Activated CD4-positive, alpha-beta memory T cell treated with anti-CD3 and anti-CD28 coated beads, Interleukin-2, amount 10 ng/mL, durations not matched to agents 7 days and 5 days (primary cell): ENCODE measurements around the gene NLRP4. TPM values are rescaled to one million over a fixed set of nuclear protein-coding genes. Genes with fewer than 3 reads are reported as not detected.

Source experiments
- CTCF ChIA-PET: fragments of 350-600 bp; sonication (Branson Sonifier 250); formaldehyde crosslinking; loops from one replicate; lab custom pipeline; 2021; ENCODE audit warnings: antibody characterized with exemption, inconsistent platforms; lab: Charles Lee
- POLR2A ChIA-PET: fragments of 350-600 bp; sonication (Branson Sonifier 250); formaldehyde crosslinking; loops from one replicate; lab custom pipeline; 2021; ENCODE audit warnings: antibody characterized with exemption; lab: Charles Lee
- DNase-seq: peaks from one replicate; pipeline ENCODE4 v3.0.0-alpha.2; 2020
- H3K27ac Mint-ChIP-seq: one replicate; pipeline ENCODE4 v1.8.0; 2021; ENCODE audit warnings: mild to moderate bottlenecking, mixed read lengths
- H3K27me3 Mint-ChIP-seq: one replicate; pipeline ENCODE4 v1.8.0; 2021; ENCODE audit warnings: mixed read lengths
- H3K36me3 Mint-ChIP-seq: one replicate; pipeline ENCODE4 v1.8.0; 2021; ENCODE audit warnings: low read depth, mixed read lengths
- H3K4me1 Mint-ChIP-seq: one replicate; pipeline ENCODE4 v1.8.0; 2021; ENCODE audit warnings: mixed read lengths
- H3K4me3 Mint-ChIP-seq: one replicate; pipeline ENCODE4 v1.8.0; 2021; ENCODE audit warnings: mild to moderate bottlenecking, mixed read lengths
- H3K9me3 Mint-ChIP-seq: one replicate; pipeline ENCODE4 v1.8.0; 2021; ENCODE audit warnings: mixed read lengths
- total RNA-seq, 2 experiments: library from RNA; stranded (reverse); gene quantifications; one replicate each; pipeline ENCODE4 v1.2.3, GENCODE V29; 2021

The NLRP4 gene
- not detected for total RNA-seq

GRCh38 chr19:55836340-55836739 lies at the start of gene NLRP4:
NLRP4 (plus strand) TSS chr19:55836540; CDS start chr19:55852081, 15,541 bp downstream.
- ChIA-PET POLR2A (no interaction called here), CTCF (no interaction called here)
- Mint-ChIP-seq H3K27ac (no peak within 1 kb of the TSS), H3K9me3 (peaks cover 11% of the 10 kb centered on the region), H3K27me3 (no peaks in the 10 kb centered on the region), H3K36me3 (no peaks in the 10 kb centered on the region), H3K4me3 (no peak within 1 kb of the TSS), H3K4me1 (no peaks in the 10 kb centered on the region)
- DNase-seq: no peak

GRCh38 chr19:55795021-55795420 lies 41.3 kb upstream of the NLRP4 start:
- DNase-seq: no peak
- Mint-ChIP-seq H3K27me3 (no peaks in the 10 kb centered on the region), H3K4me1 (no peaks in the 10 kb centered on the region), H3K36me3 (no peaks in the 10 kb centered on the region), H3K27ac (no peak overlapping the region), H3K4me3 (no peak overlapping the region), H3K9me3 (no peaks in the 10 kb centered on the region)
- ChIA-PET POLR2A (no interaction called here), CTCF (interaction anchor here (1.2 kb wide), 1 partner anchor 15 kb away, joined by 3 read pairs; no protein-coding TSS in a partner anchor)

DNA sequence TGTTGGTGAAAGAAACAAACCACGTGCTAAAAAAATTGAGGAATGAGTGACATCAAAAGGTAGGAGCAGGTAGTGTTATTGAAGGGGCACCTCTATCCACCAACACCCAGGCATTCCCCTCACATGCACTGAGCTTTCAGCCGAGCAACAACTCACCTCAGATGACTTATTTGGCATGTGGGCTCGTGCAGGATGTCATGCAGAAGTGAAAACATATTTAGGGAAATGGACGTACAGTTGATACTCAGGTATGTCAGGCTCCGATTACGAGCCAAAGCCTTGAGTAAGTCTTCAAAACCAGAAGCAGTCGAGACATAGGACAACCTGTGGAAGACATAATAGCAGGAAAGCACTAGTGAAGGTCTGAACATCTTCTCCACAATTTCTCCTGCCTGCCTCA lies 34.9 kb upstream of the NLRP4 start:
- no peak for DNase-seq
- no peaks in the 10 kb centered on the region for H3K27me3 Mint-ChIP-seq
- no peak overlapping the region for H3K27ac Mint-ChIP-seq
- ChIA-PET POLR2A (no interaction called here), CTCF (no interaction called here)
- H3K36me3 Mint-ChIP-seq: no peaks in the 10 kb centered on the region
- no peaks in the 10 kb centered on the region for H3K9me3 Mint-ChIP-seq
- H3K4me1 Mint-ChIP-seq: no peaks in the 10 kb centered on the region
- no peak overlapping the region for H3K4me3 Mint-ChIP-seq

DNA sequence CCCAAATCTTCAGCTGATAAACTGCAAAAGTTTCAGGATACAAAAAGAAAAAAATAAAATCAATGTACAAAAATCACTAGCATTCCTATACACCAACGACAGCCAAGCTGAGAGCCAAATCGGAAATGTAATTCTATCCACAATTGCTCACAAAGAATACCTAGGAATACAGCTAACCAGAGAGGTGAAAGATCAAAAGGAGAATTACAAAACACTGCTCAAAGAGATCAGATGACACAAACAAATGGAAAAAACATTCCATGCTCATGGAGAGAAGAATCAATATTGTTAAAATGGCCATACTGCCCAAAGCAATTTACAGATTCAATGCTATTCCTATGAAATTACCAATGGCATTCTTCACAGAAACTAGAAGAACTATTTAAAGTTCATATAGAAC lies 34.1 kb upstream of the NLRP4 start:
- POLR2A ChIA-PET: no interaction called here
- no peak overlapping the region for H3K4me3 Mint-ChIP-seq
- H3K36me3 Mint-ChIP-seq: no peaks in the 10 kb centered on the region
- H3K27me3 Mint-ChIP-seq: no peaks in the 10 kb centered on the region
- no peak for DNase-seq
- peaks cover 4% of the 10 kb centered on the region for H3K9me3 Mint-ChIP-seq
- CTCF ChIA-PET: no interaction called here
- H3K4me1 Mint-ChIP-seq: no peaks in the 10 kb centered on the region
- H3K27ac Mint-ChIP-seq: no peak overlapping the region

DNA sequence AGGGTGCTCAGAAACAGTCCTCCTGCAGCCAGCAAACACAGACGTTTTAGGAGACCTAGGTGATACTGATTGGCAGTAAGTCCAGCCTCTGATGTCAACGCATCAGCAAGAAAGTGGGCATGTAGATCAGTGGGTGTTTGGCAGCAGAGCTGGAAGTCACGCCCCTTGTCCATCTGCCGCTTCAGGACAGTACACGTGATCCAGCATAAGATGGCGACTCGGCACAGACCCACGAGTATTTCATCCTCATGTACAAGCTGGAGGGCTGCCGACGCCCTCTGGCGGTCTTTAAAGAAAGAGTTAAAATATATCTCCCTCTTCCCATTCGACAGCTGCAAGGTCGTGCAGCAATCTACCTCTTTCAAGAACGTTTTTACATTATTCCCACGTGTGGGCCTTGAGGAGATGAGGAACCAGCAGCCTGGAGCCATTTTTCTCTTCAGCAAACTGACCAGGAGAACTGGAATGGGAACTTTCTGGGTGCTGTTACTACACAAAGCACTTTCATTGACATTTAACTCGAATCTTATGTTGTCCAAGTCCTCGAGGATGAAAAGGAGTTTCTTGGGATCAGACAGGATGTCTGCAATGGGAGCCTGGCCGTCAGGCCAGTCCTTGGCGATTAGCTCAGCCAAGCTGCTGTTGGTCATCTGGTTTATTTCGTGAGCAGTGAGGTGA lies 26.8 kb upstream of the NLRP4 start:
- Mint-ChIP-seq H3K9me3 (peaks cover 8% of the 10 kb centered on the region), H3K4me1 (no peaks in the 10 kb centered on the region), H3K27me3 (no peaks in the 10 kb centered on the region), H3K36me3 (no peaks in the 10 kb centered on the region), H3K4me3 (no peak overlapping the region), H3K27ac (no peak overlapping the region)
- DNase-seq: peak; percentile 32
- ChIA-PET POLR2A (no interaction called here), CTCF (interaction anchor here (0.8 to 4.1 kb wide), 3 partner anchors 15 to 177 kb away, joined by 3 to 23 read pairs (median 3); partner anchors contain the start of gene NLRP11)

DNA sequence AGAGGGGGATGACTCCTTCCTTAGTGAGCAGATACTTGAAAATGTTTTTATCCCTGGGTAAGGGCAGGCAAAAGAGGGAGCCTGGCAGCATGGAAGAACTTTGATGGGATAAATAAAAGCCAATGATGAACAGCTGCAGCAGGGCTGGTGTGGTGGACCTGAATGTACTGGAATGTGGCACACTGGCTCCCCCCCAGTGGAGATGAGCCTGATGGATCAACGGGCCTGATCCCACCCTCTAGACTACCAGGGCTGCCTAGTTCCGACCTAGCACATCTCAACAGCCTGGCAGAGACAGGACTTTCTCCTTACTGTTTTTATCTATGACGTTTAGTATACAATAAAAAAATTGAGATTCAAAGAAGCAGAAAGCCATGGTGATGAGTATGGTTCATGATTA lies 25.0 kb upstream of the NLRP4 start:
- POLR2A ChIA-PET: no interaction called here
- CTCF ChIA-PET: interaction anchor here (4.1 kb wide), 1 partner anchor 179 kb away, joined by 23 read pairs; no protein-coding TSS in a partner anchor
- no peak for DNase-seq
- no peak overlapping the region for H3K27ac Mint-ChIP-seq
- no peaks in the 10 kb centered on the region for H3K4me1 Mint-ChIP-seq
- H3K9me3 Mint-ChIP-seq: peaks cover 12% of the 10 kb centered on the region
- no peak overlapping the region for H3K4me3 Mint-ChIP-seq
- no peaks in the 10 kb centered on the region for H3K36me3 Mint-ChIP-seq
- no peaks in the 10 kb centered on the region for H3K27me3 Mint-ChIP-seq

- POLR2A ChIA-PET: no interaction called here
- no peaks in the 10 kb centered on the region for H3K27me3 Mint-ChIP-seq
- no peaks in the 10 kb centered on the region for H3K36me3 Mint-ChIP-seq
- H3K4me1 Mint-ChIP-seq: no peaks in the 10 kb centered on the region
- DNase-seq: no peak
- CTCF ChIA-PET: interaction anchor here (4.1 kb wide), 1 partner anchor 180 kb away, joined by 23 read pairs; no protein-coding TSS in a partner anchor
- H3K4me3 Mint-ChIP-seq: no peak overlapping the region
- no peak overlapping the region for H3K27ac Mint-ChIP-seq
- H3K9me3 Mint-ChIP-seq: peaks cover 11% of the 10 kb centered on the region
These were observed 23.9 kb upstream of the NLRP4 start for GRCh38 chr19:55812449-55812848.

DNA sequence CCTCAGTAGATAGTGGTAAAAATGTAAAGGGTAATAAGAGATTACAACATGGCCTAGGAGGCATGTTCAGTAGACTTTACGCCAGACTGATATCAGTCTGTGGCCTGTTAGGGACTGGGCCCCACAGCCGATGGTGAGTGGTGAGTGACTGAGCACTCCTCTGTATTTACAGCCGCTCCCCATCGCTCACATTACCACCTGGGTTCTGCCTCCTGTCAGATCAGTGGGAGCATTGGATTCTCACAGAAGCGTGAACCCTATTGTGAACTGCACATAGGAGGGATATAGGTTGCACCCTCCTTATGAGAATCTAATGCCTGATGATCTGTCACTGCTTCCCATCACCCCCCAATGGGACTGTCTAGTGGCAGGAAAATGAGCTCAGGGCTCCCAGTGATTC lies 22.4 kb upstream of the NLRP4 start:
- Mint-ChIP-seq H3K27me3 (no peaks in the 10 kb centered on the region), H3K36me3 (no peaks in the 10 kb centered on the region), H3K4me3 (no peak overlapping the region), H3K27ac (no peak overlapping the region), H3K9me3 (peaks cover 8% of the 10 kb centered on the region), H3K4me1 (no peaks in the 10 kb centered on the region)
- no peak for DNase-seq
- CTCF ChIA-PET: no interaction called here
- POLR2A ChIA-PET: no interaction called here

DNA sequence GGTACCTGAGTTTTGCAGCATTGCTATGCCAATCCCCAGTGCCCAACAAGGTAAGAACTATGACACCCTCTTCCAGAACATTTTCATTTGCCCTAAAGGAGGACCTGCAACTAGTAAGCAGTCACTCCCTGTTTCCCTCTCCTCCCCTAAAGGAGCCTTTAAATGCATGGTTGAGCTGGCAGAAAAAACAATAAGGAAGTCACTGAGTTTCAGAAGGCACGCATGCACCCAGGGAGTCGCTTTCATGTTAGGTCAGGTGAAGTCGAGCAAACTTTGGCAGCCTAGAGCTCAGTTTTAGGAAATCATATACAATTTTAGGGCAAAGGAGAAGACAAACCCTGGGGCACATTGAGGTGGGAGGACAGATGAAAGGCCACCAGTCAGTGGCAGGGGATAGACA lies 16.3 kb upstream of the NLRP4 start:
- Mint-ChIP-seq H3K9me3 (peaks cover 10% of the 10 kb centered on the region), H3K36me3 (no peaks in the 10 kb centered on the region), H3K27ac (no peak overlapping the region), H3K27me3 (no peaks in the 10 kb centered on the region), H3K4me3 (no peak overlapping the region), H3K4me1 (no peaks in the 10 kb centered on the region)
- ChIA-PET CTCF (no interaction called here), POLR2A (no interaction called here)
- DNase-seq: no peak

GRCh38 chr19:55830656-55831055 lies 5.7 kb upstream of the NLRP4 start:
- Mint-ChIP-seq H3K27me3 (no peaks in the 10 kb centered on the region), H3K4me1 (no peaks in the 10 kb centered on the region), H3K27ac (no peak overlapping the region), H3K36me3 (no peaks in the 10 kb centered on the region), H3K9me3 (peaks cover 6% of the 10 kb centered on the region), H3K4me3 (no peak overlapping the region)
- no peak for DNase-seq
- POLR2A ChIA-PET: no interaction called here
- CTCF ChIA-PET: no interaction called here

GRCh38 chr19:55831846-55832245 lies 4.5 kb upstream of the NLRP4 start, which contains the start of gene NLRP11:
NLRP11 (minus strand) TSS chr19:55831999; CDS start chr19:55818174, 13,825 bp downstream.
- ChIA-PET CTCF (interaction anchor here (1.1 kb wide), 1 partner anchor 22 kb away, joined by 3 read pairs; no protein-coding TSS in a partner anchor), POLR2A (no interaction called here)
- Mint-ChIP-seq H3K9me3 (peaks cover 6% of the 10 kb centered on the region), H3K27me3 (no peaks in the 10 kb centered on the region), H3K36me3 (no peaks in the 10 kb centered on the region), H3K4me1 (no peaks in the 10 kb centered on the region), H3K4me3 (no peak within 1 kb of the TSS), H3K27ac (no peak within 1 kb of the TSS)
- DNase-seq: no peak

DNA sequence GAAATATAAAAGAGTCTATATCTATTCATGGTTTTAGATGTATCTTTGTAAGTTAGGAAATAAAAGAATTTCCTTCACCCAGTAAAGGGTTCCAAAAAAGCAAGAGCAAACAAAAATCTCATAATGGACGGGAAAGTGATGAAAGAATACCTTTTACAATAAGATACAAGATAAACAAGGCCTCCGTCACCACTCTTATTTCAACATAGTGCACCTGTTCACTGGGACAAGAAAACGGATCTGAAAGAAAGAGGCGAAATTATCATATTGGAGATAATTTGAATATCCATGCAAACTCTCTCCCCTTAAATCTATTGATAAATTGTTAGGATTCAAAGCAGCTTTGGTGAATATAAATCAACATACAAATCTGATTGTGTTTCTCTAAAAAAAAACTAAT lies 3.7 kb upstream of the NLRP4 start:
- Mint-ChIP-seq H3K9me3 (peaks cover 6% of the 10 kb centered on the region), H3K27ac (no peak overlapping the region), H3K36me3 (no peaks in the 10 kb centered on the region), H3K27me3 (no peaks in the 10 kb centered on the region), H3K4me3 (no peak overlapping the region), H3K4me1 (no peaks in the 10 kb centered on the region)
- ChIA-PET POLR2A (no interaction called here), CTCF (no interaction called here)
- DNase-seq: no peak

- Mint-ChIP-seq H3K4me3 (no peak overlapping the region), H3K9me3 (peaks cover 16% of the 10 kb centered on the region), H3K4me1 (no peaks in the 10 kb centered on the region), H3K27ac (no peak overlapping the region), H3K27me3 (no peaks in the 10 kb centered on the region), H3K36me3 (no peaks in the 10 kb centered on the region)
- DNase-seq: no peak
- ChIA-PET CTCF (no interaction called here), POLR2A (no interaction called here)
These were observed 1.9 kb downstream of the NLRP4 start for GRCh38 chr19:55838251-55838650.

GRCh38 chr19:55838906-55839305 lies 2.6 kb downstream of the NLRP4 start:
- H3K4me3 Mint-ChIP-seq: no peak overlapping the region
- H3K9me3 Mint-ChIP-seq: peaks cover 19% of the 10 kb centered on the region
- H3K36me3 Mint-ChIP-seq: no peaks in the 10 kb centered on the region
- DNase-seq: no peak
- no peak overlapping the region for H3K27ac Mint-ChIP-seq
- ChIA-PET CTCF (no interaction called here), POLR2A (no interaction called here)
- H3K4me1 Mint-ChIP-seq: no peaks in the 10 kb centered on the region
- no peaks in the 10 kb centered on the region for H3K27me3 Mint-ChIP-seq
